Cardiac muscle cell (in vitro differentiated cells and primary cell): ENCODE data around the gene ANXA2. TPM values are rescaled to one million over a fixed set of nuclear protein-coding genes. Genes with fewer than 3 reads are reported as not detected.
"Not testable (repeated sequence)": the region's sequence is repeated elsewhere in the genome, so short reads cannot be mapped to it uniquely, and the experiment has no call there.

Experiments
- DNase-seq, 2 donors: peaks; one replicate each; pipeline versions ENCODE4 v3.0.0 to v3.0.0-alpha.2; 2010 to 2017; ENCODE audit warnings: low read depth in 1 of 2, low spot score in 1 of 2
- H3K27ac ChIP-seq: fragments of 200-600 bp; sonication (generic); 2 replicates; pipeline ENCODE4 v1.5.1; 2016
- H3K27me3 ChIP-seq: fragments of 200-600 bp; sonication (generic); 2 replicates; pipeline ENCODE4 v1.6.0; 2016; ENCODE audit warnings: control low read depth
- H3K36me3 ChIP-seq: fragments of 200-600 bp; sonication (generic); 2 replicates; pipeline ENCODE4 v1.5.1; 2016; ENCODE audit warnings: control low read depth
- H3K4me1 ChIP-seq: fragments of 200-600 bp; sonication (generic); 2 replicates; pipeline ENCODE4 v1.8.1; 2017; ENCODE audit warnings: low read depth, mild to moderate bottlenecking, mixed run types
- H3K4me3 ChIP-seq: fragments of 200-600 bp; sonication (generic); 2 replicates; pipeline ENCODE4 v1.5.1; 2016; ENCODE audit warnings: mild to moderate bottlenecking
- H3K9me3 ChIP-seq: fragments of 200-600 bp; sonication (generic); 2 replicates; pipeline ENCODE4 v1.5.1; 2017; ENCODE audit warnings: low read depth, mild to moderate bottlenecking, control low read depth
- CTCF ChIP-seq: IDR thresholded peaks from 2 replicates; pipeline ENCODE4 v1.5.1; 2012; ENCODE audit warnings: low read depth, mild to moderate bottlenecking, low read length
- polyA plus RNA-seq: library from polyadenylated mRNA; unstranded; fragments of >200 nt; fragmentation: Nextera tagmentation; extraction: Ambion mirVana; gene quantifications from 2 replicates; pipeline ENCODE4 v1.2.1, GENCODE V29; 2016
- total RNA-seq: library from RNA; depleted of rRNA; stranded (reverse); fragments of >200 nt; gene quantifications from 2 replicates; pipeline ENCODE4 v1.2.3, GENCODE V29; 2016

Gene ANXA2
- total and polyA plus RNA-seq, 2 experiments from 2014 or later = 90.2 to 284 TPM

DNA sequence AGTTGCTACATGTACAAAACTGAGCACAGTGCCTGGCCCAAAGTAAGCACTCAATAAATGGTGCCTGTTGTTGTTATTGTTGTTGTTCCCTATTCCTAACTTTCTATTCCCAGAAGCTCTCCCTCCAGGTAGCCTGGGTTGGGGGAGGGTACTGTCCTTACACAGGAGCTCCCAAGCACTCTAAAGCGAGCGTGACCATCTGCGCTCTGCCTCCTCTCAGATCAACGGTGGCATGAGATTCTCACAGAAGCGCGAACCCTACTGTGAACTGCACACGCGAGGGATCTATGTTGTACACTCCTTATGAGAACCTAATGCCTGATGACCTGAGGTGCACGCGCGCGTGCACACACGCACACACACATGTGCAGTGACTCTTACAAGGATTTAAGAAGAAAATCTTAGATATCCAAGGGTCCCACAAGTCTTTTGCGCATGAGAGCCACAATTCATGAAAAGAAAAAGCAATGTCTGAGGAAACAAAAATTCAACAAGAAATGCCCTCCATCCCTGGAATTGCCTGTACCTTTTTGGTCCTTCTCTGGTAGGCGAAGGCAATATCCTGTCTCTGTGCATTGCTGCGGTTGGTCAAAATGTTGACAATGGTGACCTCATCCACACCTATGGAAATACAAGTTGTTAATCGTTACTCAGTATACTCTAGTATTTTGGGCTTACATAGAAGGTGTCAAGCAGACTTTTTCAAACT lies 33.7 kb downstream of the ANXA2 start:
- H3K36me3 ChIP-seq = no peaks in the 10 kb centered on the region
- H3K4me1 ChIP-seq = peaks cover 19% of the 10 kb centered on the region
- no peak for TF ChIP-seq CTCF
- DNase-seq = no peak
- no peaks in the 10 kb centered on the region for H3K9me3 ChIP-seq
- no peaks in the 10 kb centered on the region for H3K27me3 ChIP-seq
- H3K27ac ChIP-seq = peak overlapping the region; percentile 61
- no peak overlapping the region for H3K4me3 ChIP-seq

DNA sequence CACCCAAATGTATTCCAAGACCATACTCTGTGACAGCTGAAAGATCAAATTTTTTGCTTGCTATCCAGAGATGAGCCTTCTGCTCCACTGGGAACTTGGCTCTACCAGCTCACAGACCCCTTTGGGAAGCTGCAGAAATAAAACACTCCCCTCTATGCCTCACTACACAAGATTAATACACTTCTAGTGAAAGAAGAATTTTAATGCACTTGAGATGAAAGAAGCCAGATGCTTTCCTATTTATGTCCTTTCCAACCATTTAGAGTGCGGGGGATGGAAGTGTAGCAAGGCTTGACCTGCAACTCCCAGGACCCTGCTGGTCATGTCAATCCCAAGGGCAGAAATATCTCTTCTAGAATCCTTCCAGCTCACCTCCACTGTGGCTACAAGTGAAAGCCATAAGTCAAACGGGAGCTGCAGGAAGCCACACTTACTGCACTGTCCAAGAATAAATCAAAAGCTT lies 34.7 kb downstream of the ANXA2 start:
- DNase-seq = peak in 1 of 2 donors; percentile 64
- Histone ChIP-seq H3K4me3 (no peak overlapping the region), H3K4me1 (peaks cover 19% of the 10 kb centered on the region), H3K9me3 (no peaks in the 10 kb centered on the region), H3K36me3 (no peaks in the 10 kb centered on the region), H3K27me3 (no peaks in the 10 kb centered on the region), H3K27ac (peak overlapping the region; percentile 61)
- no peak for TF ChIP-seq CTCF

GRCh38 chr15:60362321-60363086 lies 35.3 kb downstream of the ANXA2 start:
- TF ChIP-seq CTCF = no peak
- Histone ChIP-seq H3K4me1 (peaks cover 19% of the 10 kb centered on the region), H3K4me3 (no peak overlapping the region), H3K9me3 (no peaks in the 10 kb centered on the region), H3K27me3 (no peaks in the 10 kb centered on the region), H3K36me3 (no peaks in the 10 kb centered on the region), H3K27ac (peak overlapping the region; percentile 16)
- peak in 1 of 2 donors; percentile 53 for DNase-seq

DNA sequence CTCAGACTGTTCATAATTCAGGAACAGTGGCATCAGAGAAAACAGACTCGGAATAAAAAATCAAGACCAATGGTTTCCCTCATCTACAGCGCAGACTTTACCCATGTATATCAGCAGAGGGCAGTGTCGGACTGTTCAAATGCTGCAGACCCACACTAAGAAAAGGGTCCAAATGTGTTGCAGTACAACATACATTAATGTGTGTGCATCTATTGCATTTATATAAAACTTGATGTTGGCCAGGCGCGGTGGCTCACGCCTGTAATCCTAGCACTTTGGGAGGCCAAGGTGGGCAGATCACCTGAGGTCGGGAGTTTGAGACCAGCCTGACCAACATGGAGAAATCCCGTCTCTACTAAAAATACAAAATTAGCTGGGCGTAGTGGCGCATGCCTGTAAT lies 38.0 kb downstream of the ANXA2 start:
- H3K27ac ChIP-seq = peak overlapping the region; percentile 41

More for the DNA sequence above, 38.0 kb downstream of the ANXA2 start:
- peak; percentile 69 for TF ChIP-seq CTCF
- H3K4me3 ChIP-seq, H3K9me3 ChIP-seq, H3K27me3 ChIP-seq, H3K36me3 ChIP-seq: not testable (repeated sequence)
- H3K4me1 ChIP-seq = peaks cover 19% of the 10 kb centered on the region
- DNase-seq = peak; percentile 73 to 85
